NT2/D1 (cell line): ENCODE measurements around the gene PDE7B.

Experiments used
- DNase-seq: peaks from one replicate; pipeline ENCODE4 v3.0.0-alpha.2; 2011; ENCODE audit warnings: low read depth, low spot score
- H3K27me3 ChIP-seq: 2 replicates; pipeline ENCODE4 v1.6.0; 2011; ENCODE audit warnings: mild to moderate bottlenecking; ENCODE audit not compliant: insufficient read length, insufficient read depth
- H3K36me3 ChIP-seq: 2 replicates; pipeline ENCODE4 v1.6.1; 2011; ENCODE audit warnings: mild to moderate bottlenecking, low read length, mixed read lengths; ENCODE audit not compliant: insufficient read depth, insufficient read length
- H3K4me1 ChIP-seq: 2 replicates; pipeline ENCODE4 v1.5.1; 2011; ENCODE audit not compliant: insufficient read depth, insufficient read length
- H3K4me3 ChIP-seq: 2 replicates; pipeline ENCODE4 v1.5.1; 2011; ENCODE audit warnings: low read depth; ENCODE audit not compliant: insufficient read length
- H3K9ac ChIP-seq: 2 replicates; pipeline ENCODE4 v1.6.0; 2011; ENCODE audit warnings: low read depth; ENCODE audit not compliant: insufficient read length
- H3K9me3 ChIP-seq: 2 replicates; pipeline ENCODE4 v1.5.1; 2011; ENCODE audit warnings: mild to moderate bottlenecking, low read length; ENCODE audit not compliant: insufficient read depth
- SUZ12 ChIP-seq: IDR thresholded peaks from 2 replicates; pipeline ENCODE4 v1.6.1; 2011; ENCODE audit not compliant: insufficient read length, insufficient read depth; ENCODE audit errors: extremely low read depth
- YY1 ChIP-seq: IDR thresholded peaks from 2 replicates; pipeline ENCODE4 v1.6.1; 2011; ENCODE audit not compliant: insufficient read length, insufficient read depth
- ZNF274 ChIP-seq: IDR thresholded peaks from 2 replicates; pipeline ENCODE4 v1.6.1; 2011; ENCODE audit warnings: mild to moderate bottlenecking, low read depth, low read length

Gene PDE7B

GRCh38 chr6:136153707-136154375 lies 302.3 kb downstream of the PDE7B start:
- no peak for DNase-seq
- no peaks in the 10 kb centered on the region for H3K36me3 ChIP-seq
- H3K4me1 ChIP-seq = no peaks in the 10 kb centered on the region
- no peak for TF ChIP-seq YY1
- TF ChIP-seq SUZ12 = no peak
- no peak for TF ChIP-seq ZNF274
- no peaks in the 10 kb centered on the region for H3K9me3 ChIP-seq
- H3K4me3 ChIP-seq = no peak overlapping the region
- no peak overlapping the region for H3K9ac ChIP-seq
- H3K27me3 ChIP-seq = no peaks in the 10 kb centered on the region

GRCh38 chr6:136155191-136155590 lies 303.7 kb downstream of the PDE7B start:
- no peak for DNase-seq
- H3K4me1 ChIP-seq = no peaks in the 10 kb centered on the region
- no peaks in the 10 kb centered on the region for H3K9me3 ChIP-seq
- no peak overlapping the region for H3K4me3 ChIP-seq
- no peaks in the 10 kb centered on the region for H3K36me3 ChIP-seq
- H3K27me3 ChIP-seq = no peaks in the 10 kb centered on the region
- no peak overlapping the region for H3K9ac ChIP-seq
- no peak for TF ChIP-seq SUZ12
- no peak for TF ChIP-seq ZNF274
- no peak for TF ChIP-seq YY1

GRCh38 chr6:136157743-136158142 lies 306.2 kb downstream of the PDE7B start:
- Histone ChIP-seq H3K4me3 (no peak overlapping the region), H3K4me1 (no peaks in the 10 kb centered on the region), H3K36me3 (no peaks in the 10 kb centered on the region), H3K27me3 (no peaks in the 10 kb centered on the region), H3K9me3 (no peaks in the 10 kb centered on the region), H3K9ac (no peak overlapping the region)
- TF ChIP-seq ZNF274 (no peak), SUZ12 (no peak), YY1 (no peak)
- no peak for DNase-seq

- DNase-seq = no peak
Measured at GRCh38 chr6:136158387-136158821, 306.9 kb downstream of the PDE7B start.

GRCh38 chr6:136158971-136159370 lies 307.5 kb downstream of the PDE7B start:
- Histone ChIP-seq H3K9me3 (peaks cover 5% of the 10 kb centered on the region; the same call in 1 of the 2 replicates), H3K9ac (no peak overlapping the region), H3K27me3 (no peaks in the 10 kb centered on the region), H3K36me3 (no peaks in the 10 kb centered on the region), H3K4me3 (no peak overlapping the region), H3K4me1 (no peaks in the 10 kb centered on the region)
- DNase-seq = no peak
- TF ChIP-seq SUZ12 = no peak
- no peak for TF ChIP-seq ZNF274
- no peak for TF ChIP-seq YY1

More at GRCh38 chr6:136158387-136158821, 306.9 kb downstream of the PDE7B start:
- no peaks in the 10 kb centered on the region for H3K36me3 ChIP-seq
- no peaks in the 10 kb centered on the region for H3K27me3 ChIP-seq
- TF ChIP-seq ZNF274 (no peak), SUZ12 (no peak), YY1 (no peak)
- H3K9me3 ChIP-seq = peaks cover 5% of the 10 kb centered on the region; the same call in 1 of the 2 replicates
- H3K4me1 ChIP-seq = no peaks in the 10 kb centered on the region
- H3K4me3 ChIP-seq = no peak overlapping the region
- H3K9ac ChIP-seq = no peak overlapping the region

- DNase-seq = no peak
- H3K9me3 ChIP-seq = peaks cover 5% of the 10 kb centered on the region; the same call in 1 of the 2 replicates
- H3K4me3 ChIP-seq = no peak overlapping the region
- TF ChIP-seq ZNF274 (no peak), SUZ12 (no peak), YY1 (no peak)
- H3K27me3 ChIP-seq = no peaks in the 10 kb centered on the region
- no peaks in the 10 kb centered on the region for H3K4me1 ChIP-seq
- no peaks in the 10 kb centered on the region for H3K36me3 ChIP-seq
- H3K9ac ChIP-seq = no peak overlapping the region
Measured at GRCh38 chr6:136160250-136160649, 308.7 kb downstream of the PDE7B start.

GRCh38 chr6:136161950-136162349 lies 310.4 kb downstream of the PDE7B start:
- Histone ChIP-seq H3K4me3 (no peak overlapping the region), H3K4me1 (no peaks in the 10 kb centered on the region), H3K9ac (no peak overlapping the region), H3K36me3 (no peaks in the 10 kb centered on the region), H3K9me3 (peaks cover 5% of the 10 kb centered on the region; the same call in 1 of the 2 replicates), H3K27me3 (no peaks in the 10 kb centered on the region)
- TF ChIP-seq SUZ12 = no peak
- TF ChIP-seq YY1 = no peak
- no peak for TF ChIP-seq ZNF274
- no peak for DNase-seq
